ENCODE measurements around the gene ATP5PB. TPM values are rescaled to one million over a fixed set of nuclear protein-coding genes. Genes with fewer than 3 reads are reported as not detected.

The ATP5PB gene
- total RNA-seq, 1 experiment from 2014 or later = 323 TPM

DNA sequence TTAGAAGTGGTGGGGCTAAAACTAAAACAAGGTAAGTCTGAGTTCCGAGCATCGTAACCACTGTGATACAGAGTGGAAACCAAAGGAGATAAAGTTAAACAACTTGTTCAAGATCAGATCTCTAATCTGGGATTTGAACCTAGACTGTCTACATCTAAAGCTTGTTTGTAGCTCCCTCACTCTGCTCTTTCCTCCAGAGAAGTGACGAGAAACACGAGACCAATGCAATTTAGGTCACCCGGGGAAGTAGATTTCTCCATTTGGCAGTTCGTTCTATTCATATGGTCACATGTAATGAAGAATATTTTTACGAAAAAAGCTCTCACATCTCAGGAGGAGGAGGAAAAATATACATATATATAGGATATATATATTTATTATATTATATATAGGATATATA, 52.4 kb downstream of the ATP5PB start:
- Histone ChIP-seq H3K9ac (ENCODE audit: low read length) (no peak overlapping the region), H3K27me3 (ENCODE audit: insufficient read depth, low read length) (no peaks in the 10 kb centered on the region), H3K4me1 (ENCODE audit: control insufficient read depth in 1 of 2, insufficient read depth in 2 of 2, low read length in 2 of 2) (no peaks in the 10 kb centered on the region), H3K9me2 (ENCODE audit: insufficient read depth) (no peaks in the 10 kb centered on the region), H3K79me2 (ENCODE audit: insufficient read depth, low read length) (no peaks in the 10 kb centered on the region), H3K4me2 (ENCODE audit: low read length) (no peak overlapping the region), H4K20me1 (ENCODE audit: insufficient read depth) (no peaks in the 10 kb centered on the region), H3K27ac (ENCODE audit: low read depth, low read length) (no peak overlapping the region), H3K4me3 (replicated peaks in 1 of 2; ENCODE audit: low read depth in 1 of 2, low read length in 2 of 2) (no peak overlapping the region), H3K9me3 (ENCODE audit: control insufficient read depth in 1 of 2, insufficient read depth in 1 of 2, low read depth in 1 of 2, low read length in 2 of 2) (no peaks in the 10 kb centered on the region), H3K36me3 (ENCODE audit: control insufficient read depth in 1 of 2, insufficient read depth in 2 of 2, low read length in 2 of 2) (no peaks in the 10 kb centered on the region), H2AFZ (ENCODE audit: low read depth, low read length, poor library complexity, severe bottlenecking) (no peak overlapping the region)
- intact Hi-C loops (cut with micrococcal nuclease) = no loop called here
- ChIA-PET RAD21 (ENCODE audit: low non-redundant PET in 1 of 2, low total read pairs in 2 of 2, uncharacterized antibody in 2 of 2, unreplicated experiment in 2 of 2) (no interaction called here), CTCF (no interaction called here), POLR2A (no interaction called here)
- TF ChIP-seq REST (IDR thresholded peaks at IDR 0.05; ENCODE audit: low read depth) (no peak), CBX3 (IDR thresholded peaks at IDR 0.05; ENCODE audit: low read depth) (no peak), EZH2phosphoT487 (IDR thresholded peaks at IDR 0.05; ENCODE audit: borderline replicate concordance) (no peak), SIN3A (IDR thresholded peaks at IDR 0.05; ENCODE audit: low read depth) (no peak), SP1 (IDR thresholded peaks at IDR 0.05; ENCODE audit: low read depth) (no peak), FOSL1 (IDR thresholded peaks at IDR 0.05; ENCODE audit: low read depth) (no peak), ZFX (IDR thresholded peaks at IDR 0.05) (no peak), ELF1 (IDR thresholded peaks at IDR 0.05; ENCODE audit: borderline replicate concordance, low read depth) (no peak), EGR1 (IDR thresholded peaks at IDR 0.05; ENCODE audit: low read depth) (no peak), RAD21 (IDR thresholded peaks at IDR 0.05; ENCODE audit: low read depth) (no peak), ZBTB33 (IDR thresholded peaks at IDR 0.05; ENCODE audit: extremely low read depth, insufficient replicate concordance, low read length) (no peak), EZH2 (IDR thresholded peaks at IDR 0.05) (no peak), CEBPB (IDR thresholded peaks at IDR 0.05; ENCODE audit: low read depth) (no peak), POLR2AphosphoS5 (IDR thresholded peaks at IDR 0.05; ENCODE audit: low read depth, low read length) (no peak), JUND (IDR thresholded peaks at IDR 0.05) (no peak), TCF7L2 (IDR thresholded peaks at IDR 0.05; ENCODE audit: borderline replicate concordance, extremely low read depth, insufficient read depth, insufficient read length) (no peak), ZNF274 (IDR thresholded peaks at IDR 0.05; ENCODE audit: low read depth, low read length) (no peak), YY1 (IDR thresholded peaks at IDR 0.05; ENCODE audit: extremely low read depth, insufficient replicate concordance, low read depth, low read length) (no peak)
- TF ChIP-seq, protein P1, sequence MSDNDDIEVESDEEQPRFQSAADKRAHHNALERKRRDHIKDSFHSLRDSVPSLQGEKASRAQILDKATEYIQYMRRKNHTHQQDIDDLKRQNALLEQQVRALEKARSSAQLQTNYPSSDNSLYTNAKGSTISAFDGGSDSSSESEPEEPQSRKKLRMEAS (IDR thresholded peaks at IDR 0.05) = no peak
- TF ChIP-seq, protein P2, sequence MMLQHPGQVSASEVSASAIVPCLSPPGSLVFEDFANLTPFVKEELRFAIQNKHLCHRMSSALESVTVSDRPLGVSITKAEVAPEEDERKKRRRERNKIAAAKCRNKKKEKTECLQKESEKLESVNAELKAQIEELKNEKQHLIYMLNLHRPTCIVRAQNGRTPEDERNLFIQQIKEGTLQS (IDR thresholded peaks at IDR 0.05) = no peak
- no TSS peak for BruUV-seq (replicated peaks)
- DNase-seq (ENCODE audit: low read depth, low spot score) (no peak), ATAC-seq (no peak)

Measured in HCT116 (cell line).